GM12865 (cell line): ENCODE results near the gene ATG4D.
"Not testable (repeated sequence)": the region's sequence is repeated elsewhere in the genome, so short reads cannot be mapped to it uniquely, and the experiment has no call there.

Experiments used
- DNase-seq: peaks from one replicate; pipeline ENCODE4 v3.0.0; 2010; ENCODE audit warnings: low read depth
- H3K4me3 ChIP-seq: 2 replicates; pipeline ENCODE4 v1.5.1; 2011; ENCODE audit warnings: mild to moderate bottlenecking, low read depth, low read length, control low read depth
- CTCF ChIP-seq: IDR thresholded peaks from 2 replicates; pipeline ENCODE4 v1.5.1; 2011; ENCODE audit warnings: low read length, control low read depth, low read depth, inconsistent platforms; ENCODE audit not compliant: insufficient read depth; ENCODE audit errors: missing control alignments

The ATG4D gene

GRCh38 chr19:10519421-10519820 is 24.3 kb upstream of the ATG4D start:
- TF ChIP-seq CTCF: no peak
- no peak overlapping the region for H3K4me3 ChIP-seq
- DNase-seq: no peak

- DNase-seq: no peak
- H3K4me3 ChIP-seq: no peak overlapping the region
- no peak for TF ChIP-seq CTCF
These were observed 22.9 kb upstream of the ATG4D start for GRCh38 chr19:10520652-10521318.

- no peak overlapping the region for H3K4me3 ChIP-seq
- no peak for TF ChIP-seq CTCF
These were observed 22.1 kb upstream of the ATG4D start for GRCh38 chr19:10521461-10522171.

GRCh38 chr19:10523135-10523636 is 20.5 kb upstream of the ATG4D start:
- TF ChIP-seq CTCF: no peak
- no peak for DNase-seq
- H3K4me3 ChIP-seq: no peak overlapping the region

More at GRCh38 chr19:10521461-10522171, 22.1 kb upstream of the ATG4D start:
- no peak for DNase-seq

- no peak overlapping the region for H3K4me3 ChIP-seq
- no peak for TF ChIP-seq CTCF
- no peak for DNase-seq
These were observed 18.1 kb upstream of the ATG4D start for GRCh38 chr19:10525636-10526035.

GRCh38 chr19:10526887-10527286 is 16.8 kb upstream of the ATG4D start:
- DNase-seq, H3K4me3 ChIP-seq: not testable (repeated sequence)

- TF ChIP-seq CTCF: no peak
- no peak overlapping the region for H3K4me3 ChIP-seq
- DNase-seq: no peak
These were observed 11.2 kb upstream of the ATG4D start for GRCh38 chr19:10532457-10532856.
